ENCODE measurements around the gene CD300E. TPM values are rescaled to one million over a fixed set of nuclear protein-coding genes. Genes with fewer than 3 reads are reported as not detected.

The CD300E gene
- total RNA-seq, 1 experiment from 2014 or later: not detected

DNA sequence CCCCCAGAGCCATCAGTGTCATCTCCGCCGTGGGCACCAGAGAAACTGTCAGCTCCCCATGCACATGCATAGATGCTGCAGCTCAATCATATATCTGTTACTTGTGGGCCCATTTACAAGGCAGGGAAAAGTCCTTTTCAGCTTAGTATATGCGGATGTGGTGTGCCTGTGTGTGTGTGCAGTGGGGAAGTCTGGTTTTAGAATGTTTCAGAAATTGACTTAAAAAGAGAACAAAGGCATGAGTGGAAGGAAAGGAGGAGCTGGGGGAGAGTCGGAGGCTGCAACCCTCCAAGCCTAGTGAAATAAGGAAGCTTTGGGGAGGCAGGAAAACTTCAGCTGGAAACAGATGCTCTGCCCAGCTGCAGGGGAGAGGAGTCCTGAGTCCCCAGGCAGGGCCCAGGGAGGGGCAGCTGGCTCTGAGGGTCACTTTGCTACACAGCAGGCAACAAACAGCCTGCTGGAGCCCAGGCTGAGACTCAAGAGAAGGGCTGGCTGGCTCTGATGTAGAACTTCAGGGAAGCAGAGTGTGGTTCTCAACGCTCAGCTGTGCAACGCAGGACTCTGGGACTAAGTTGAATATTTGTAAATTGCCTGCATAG is 20.4 kb downstream of the CD300E start:
- intact Hi-C loops (cut with micrococcal nuclease): loop anchor here (2.0 to 10.0 kb wide), 2 partner anchors 234 to 298 kb away; no protein-coding TSS in a partner anchor
- Histone ChIP-seq H3K9me3 (ENCODE audit: control insufficient read depth in 1 of 2, insufficient read depth in 1 of 2, low read depth in 1 of 2, low read length in 2 of 2) (no peaks in the 10 kb centered on the region), H3K36me3 (ENCODE audit: control insufficient read depth in 1 of 2, insufficient read depth in 2 of 2, low read length in 2 of 2) (no peaks in the 10 kb centered on the region), H3K9ac (ENCODE audit: low read length) (no peak overlapping the region), H3K27ac (ENCODE audit: low read depth, low read length) (no peak overlapping the region), H3K4me2 (ENCODE audit: low read length) (no peak overlapping the region), H3K9me2 (ENCODE audit: insufficient read depth) (no peaks in the 10 kb centered on the region), H3K79me2 (ENCODE audit: insufficient read depth, low read length) (no peaks in the 10 kb centered on the region), H3K4me3 (replicated peaks in 1 of 2; ENCODE audit: low read depth in 1 of 2, low read length in 2 of 2) (no peak overlapping the region), H3K27me3 (ENCODE audit: insufficient read depth, low read length) (peaks cover 67% of the 10 kb centered on the region), H3K4me1 (ENCODE audit: control insufficient read depth in 1 of 2, insufficient read depth in 2 of 2, low read length in 2 of 2) (peaks cover 0 to 8% of the 10 kb centered on the region in 2 experiments; a peak in 1 of 4 replicates), H2AFZ (ENCODE audit: low read depth, low read length, poor library complexity, severe bottlenecking) (no peak overlapping the region), H4K20me1 (ENCODE audit: insufficient read depth) (no peaks in the 10 kb centered on the region)
- ATAC-seq (no peak), DNase-seq (ENCODE audit: low read depth, low spot score) (no peak)
- TF ChIP-seq POLR2A (IDR thresholded peaks at IDR 0.05; ENCODE audit: borderline replicate concordance, extremely low read depth, insufficient read depth, insufficient read length) (no peak), ZNF274 (IDR thresholded peaks at IDR 0.05; ENCODE audit: low read depth, low read length) (no peak), SP1 (IDR thresholded peaks at IDR 0.05; ENCODE audit: low read depth) (no peak)
- TF ChIP-seq, protein P1, sequence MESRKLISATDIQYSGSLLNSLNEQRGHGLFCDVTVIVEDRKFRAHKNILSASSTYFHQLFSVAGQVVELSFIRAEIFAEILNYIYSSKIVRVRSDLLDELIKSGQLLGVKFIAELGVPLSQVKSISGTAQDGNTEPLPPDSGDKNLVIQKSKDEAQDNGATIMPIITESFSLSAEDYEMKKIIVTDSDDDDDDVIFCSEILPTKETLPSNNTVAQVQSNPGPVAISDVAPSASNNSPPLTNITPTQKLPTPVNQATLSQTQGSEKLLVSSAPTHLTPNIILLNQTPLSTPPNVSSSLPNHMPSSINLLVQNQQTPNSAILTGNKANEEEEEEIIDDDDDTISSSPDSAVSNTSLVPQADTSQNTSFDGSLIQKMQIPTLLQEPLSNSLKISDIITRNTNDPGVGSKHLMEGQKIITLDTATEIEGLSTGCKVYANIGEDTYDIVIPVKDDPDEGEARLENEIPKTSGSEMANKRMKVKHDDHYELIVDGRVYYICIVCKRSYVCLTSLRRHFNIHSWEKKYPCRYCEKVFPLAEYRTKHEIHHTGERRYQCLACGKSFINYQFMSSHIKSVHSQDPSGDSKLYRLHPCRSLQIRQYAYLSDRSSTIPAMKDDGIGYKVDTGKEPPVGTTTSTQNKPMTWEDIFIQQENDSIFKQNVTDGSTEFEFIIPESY (IDR thresholded peaks at IDR 0.05; ENCODE audit: extremely low read depth, insufficient replicate concordance, low read length): no peak
- no TSS peak for BruUV-seq (replicated peaks)
- ChIA-PET RAD21 (ENCODE audit: low non-redundant PET in 1 of 2, low total read pairs in 2 of 2, uncharacterized antibody in 2 of 2, unreplicated experiment in 2 of 2) (interaction anchor here (0.5 to 1.4 kb wide), 3 partner anchors 10 to 126 kb away, joined by 3 read pairs; no protein-coding TSS in a partner anchor), CTCF (interaction anchor here (0.9 to 3.1 kb wide), 9 partner anchors 9 to 235 kb away, joined by 3 to 20 read pairs (median 4); partner anchors contain the start of gene GPR142), POLR2A (no interaction called here)

GRCh38 chr17:74601944-74602572 is 21.5 kb downstream of the CD300E start:
- ChIA-PET RAD21 (ENCODE audit: low non-redundant PET in 1 of 2, low total read pairs in 2 of 2, uncharacterized antibody in 2 of 2, unreplicated experiment in 2 of 2) (interaction anchor here (0.8 to 1.4 kb wide), 2 partner anchors 125 to 223 kb away, joined by 3 read pairs; no protein-coding TSS in a partner anchor), CTCF (interaction anchor here (0.6 to 3.1 kb wide), 8 partner anchors 8 to 234 kb away, joined by 3 to 20 read pairs (median 4); partner anchors contain the start of gene GPR142), POLR2A (no interaction called here)
- DNase-seq (ENCODE audit: low read depth, low spot score): peak; percentile 53
- Histone ChIP-seq H3K4me3 (replicated peaks in 1 of 2; ENCODE audit: low read depth in 1 of 2, low read length in 2 of 2) (no peak overlapping the region), H3K79me2 (ENCODE audit: insufficient read depth, low read length) (no peaks in the 10 kb centered on the region), H2AFZ (ENCODE audit: low read depth, low read length, poor library complexity, severe bottlenecking) (no peak overlapping the region), H3K4me2 (ENCODE audit: low read length) (no peak overlapping the region), H3K9me2 (ENCODE audit: insufficient read depth) (no peaks in the 10 kb centered on the region), H3K27ac (ENCODE audit: low read depth, low read length) (no peak overlapping the region), H3K9me3 (ENCODE audit: control insufficient read depth in 1 of 2, insufficient read depth in 1 of 2, low read depth in 1 of 2, low read length in 2 of 2) (no peaks in the 10 kb centered on the region), H4K20me1 (ENCODE audit: insufficient read depth) (no peaks in the 10 kb centered on the region), H3K9ac (ENCODE audit: low read length) (no peak overlapping the region), H3K27me3 (ENCODE audit: insufficient read depth, low read length) (peaks cover 64% of the 10 kb centered on the region), H3K36me3 (ENCODE audit: control insufficient read depth in 1 of 2, insufficient read depth in 2 of 2, low read length in 2 of 2) (no peaks in the 10 kb centered on the region), H3K4me1 (ENCODE audit: control insufficient read depth in 1 of 2, insufficient read depth in 2 of 2, low read length in 2 of 2) (peaks cover 0 to 8% of the 10 kb centered on the region in 2 experiments; a peak in 1 of 4 replicates)
- BruUV-seq (replicated peaks): no TSS peak
- ATAC-seq: peak; percentile 89
- intact Hi-C loops (cut with micrococcal nuclease): loop anchor here (1.0 to 10.0 kb wide), 7 partner anchors 36 to 297 kb away; no protein-coding TSS in a partner anchor
- TF ChIP-seq FOSL1 (IDR thresholded peaks at IDR 0.05; ENCODE audit: low read depth) (no peak), TCF7L2 (IDR thresholded peaks at IDR 0.05; ENCODE audit: borderline replicate concordance, extremely low read depth, insufficient read depth, insufficient read length) (no peak), ZFX (IDR thresholded peaks at IDR 0.05) (no peak), EZH2 (IDR thresholded peaks at IDR 0.05) (no peak), SIN3A (IDR thresholded peaks at IDR 0.05; ENCODE audit: low read depth) (no peak), CEBPB (IDR thresholded peaks at IDR 0.05; ENCODE audit: low read depth) (no peak), SP1 (IDR thresholded peaks at IDR 0.05; ENCODE audit: low read depth) (no peak), ATF3 (IDR thresholded peaks at IDR 0.05) (no peak), RAD21 (IDR thresholded peaks at IDR 0.05; ENCODE audit: low read depth) (peak; percentile 94), SRF (IDR thresholded peaks at IDR 0.05; ENCODE audit: low read depth) (no peak)
- TF ChIP-seq, protein P1 (IDR thresholded peaks at IDR 0.05; ENCODE audit: extremely low read depth, insufficient replicate concordance, low read length): no peak

All from HCT116 (cell line).